Esophagus muscularis mucosa (tissue), 4 donors: ENCODE data around the gene PARD3B.

Source experiments
- EP300 ChIP-seq: sonication (generic); formaldehyde crosslinking; IDR thresholded peaks from one replicate; pipeline ENCODE4 v1.6.1; 2017; ENCODE audit warnings: antibody characterized with exemption
- POLR2A ChIP-seq: fragments of 450-650 bp; IDR thresholded peaks from one replicate; pipeline ENCODE4 v1.6.1; 2017; ENCODE audit warnings: antibody characterized with exemption, moderate library complexity, mild to moderate bottlenecking, low read depth
- POLR2AphosphoS5 ChIP-seq, 2 donors: sonication (generic); formaldehyde crosslinking; IDR thresholded peaks; one replicate each; pipeline ENCODE4 v1.6.1; 2017; ENCODE audit warnings: antibody characterized with exemption in 2 of 2
- TF ChIP-seq, protein P1 (sequence below), 3 experiments: fragments of 200-600 bp in 2 of 3; fragments of 450-650 bp in 1 of 3; sonication (generic) in 2 of 3; IDR thresholded peaks; one replicate each; pipeline ENCODE4 v1.5.1; 2017 to 2019; ENCODE audit warnings: antibody characterized with exemption in 3 of 3, mild to moderate bottlenecking in 2 of 3, moderate library complexity in 1 of 3

DNA sequence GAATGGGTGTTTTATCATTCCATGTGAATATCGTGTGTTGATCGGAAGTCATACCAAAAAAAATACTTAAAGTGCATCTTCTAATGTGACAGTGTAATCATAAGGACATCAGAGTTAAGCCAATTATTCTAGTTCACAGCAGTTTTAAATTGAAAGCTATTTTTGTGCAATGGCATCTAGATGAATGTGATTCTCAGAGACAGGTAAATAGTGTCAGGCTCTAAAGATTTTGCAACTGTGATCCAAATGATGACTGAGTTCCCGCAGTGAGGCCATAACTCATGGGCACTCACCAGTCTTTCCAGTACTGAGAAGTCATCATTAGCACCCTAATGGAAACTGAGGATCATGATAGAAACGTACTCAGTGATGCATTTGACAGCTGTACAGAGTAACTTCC lies 542.6 kb downstream of the PARD3B start:
- TF ChIP-seq POLR2AphosphoS5 (IDR thresholded peaks at IDR 0.05) (no peak), POLR2A (no peak), EP300 (no peak)
- TF ChIP-seq, protein P1, sequence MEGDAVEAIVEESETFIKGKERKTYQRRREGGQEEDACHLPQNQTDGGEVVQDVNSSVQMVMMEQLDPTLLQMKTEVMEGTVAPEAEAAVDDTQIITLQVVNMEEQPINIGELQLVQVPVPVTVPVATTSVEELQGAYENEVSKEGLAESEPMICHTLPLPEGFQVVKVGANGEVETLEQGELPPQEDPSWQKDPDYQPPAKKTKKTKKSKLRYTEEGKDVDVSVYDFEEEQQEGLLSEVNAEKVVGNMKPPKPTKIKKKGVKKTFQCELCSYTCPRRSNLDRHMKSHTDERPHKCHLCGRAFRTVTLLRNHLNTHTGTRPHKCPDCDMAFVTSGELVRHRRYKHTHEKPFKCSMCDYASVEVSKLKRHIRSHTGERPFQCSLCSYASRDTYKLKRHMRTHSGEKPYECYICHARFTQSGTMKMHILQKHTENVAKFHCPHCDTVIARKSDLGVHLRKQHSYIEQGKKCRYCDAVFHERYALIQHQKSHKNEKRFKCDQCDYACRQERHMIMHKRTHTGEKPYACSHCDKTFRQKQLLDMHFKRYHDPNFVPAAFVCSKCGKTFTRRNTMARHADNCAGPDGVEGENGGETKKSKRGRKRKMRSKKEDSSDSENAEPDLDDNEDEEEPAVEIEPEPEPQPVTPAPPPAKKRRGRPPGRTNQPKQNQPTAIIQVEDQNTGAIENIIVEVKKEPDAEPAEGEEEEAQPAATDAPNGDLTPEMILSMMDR (IDR thresholded peaks at IDR 0.05) = no peak
